GM19395 (cell line): ENCODE measurements around the gene PTPN3.
"Not testable (repeated sequence)": the region's sequence is repeated elsewhere in the genome, so short reads cannot be mapped to it uniquely, and the experiment has no call there.

ENCODE experiments used
- ATAC-seq: cut with Tn5 transposase; IDR thresholded peaks from one replicate; pipeline ENCODE4 v1.9.1; 2021; ENCODE audit warnings: mild to moderate bottlenecking, moderate library complexity; ENCODE audit not compliant: unreplicated experiment

The PTPN3 gene

DNA sequence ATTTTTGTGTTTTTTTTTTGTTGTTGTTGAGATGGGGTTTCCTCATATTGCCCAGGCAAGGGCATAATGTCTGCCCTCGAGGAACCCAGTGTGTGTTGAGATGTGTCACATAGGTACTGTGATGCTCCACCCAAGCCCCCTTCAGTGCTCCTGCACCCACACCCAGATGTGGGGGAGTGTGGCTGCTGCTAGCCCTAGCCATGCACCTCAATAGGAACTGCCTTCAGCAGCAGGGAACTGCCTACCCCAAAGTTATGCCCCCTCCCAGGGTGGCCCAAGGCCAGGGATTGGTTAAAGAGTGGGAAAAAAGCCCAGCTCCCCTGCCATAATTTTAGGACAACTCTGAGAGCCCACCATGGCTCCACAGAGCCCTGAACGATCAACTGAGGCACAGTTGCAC is 143.9 kb downstream of the PTPN3 start:
- ATAC-seq: no peak

DNA sequence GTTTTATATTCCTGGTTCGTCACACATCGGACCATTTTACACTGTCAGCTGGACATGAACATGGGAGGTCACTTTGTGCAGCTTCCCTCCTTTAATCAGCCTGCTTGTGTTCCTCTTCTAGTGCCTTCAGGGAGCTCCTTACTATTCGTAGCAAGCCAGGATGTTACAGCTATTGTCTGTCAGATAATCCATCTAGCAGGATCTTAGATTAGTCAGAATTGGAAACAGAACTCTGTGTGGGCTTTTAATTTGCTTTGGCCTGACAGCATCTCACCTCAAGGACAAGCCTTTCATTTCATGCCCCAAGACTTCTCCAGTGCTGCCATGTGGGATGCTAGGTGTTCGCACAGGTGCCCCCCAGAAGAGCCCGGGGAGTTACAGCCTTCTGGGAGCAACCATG is 147.1 kb downstream of the PTPN3 start:
- ATAC-seq: no peak

DNA sequence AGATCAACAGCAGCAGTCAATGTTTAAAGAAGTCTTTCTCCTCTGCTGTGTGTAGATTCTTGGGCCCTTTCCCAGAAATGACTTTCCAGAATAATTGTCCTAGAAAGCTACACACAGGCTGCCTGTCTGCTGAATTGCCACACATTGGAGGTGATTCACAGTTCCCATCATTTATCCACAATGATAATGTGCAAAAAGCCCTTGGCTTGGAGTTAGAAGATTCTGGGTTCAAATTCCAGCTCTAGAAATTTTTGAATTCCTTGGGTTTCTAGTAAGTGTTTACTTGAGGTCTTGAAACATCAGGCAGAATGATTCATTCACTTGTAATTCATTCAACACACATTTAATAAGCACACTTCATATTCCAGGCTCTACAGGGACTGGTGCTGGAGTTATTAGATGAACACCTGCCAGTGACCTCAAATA is 148.7 kb downstream of the PTPN3 start:
- no peak for ATAC-seq

DNA sequence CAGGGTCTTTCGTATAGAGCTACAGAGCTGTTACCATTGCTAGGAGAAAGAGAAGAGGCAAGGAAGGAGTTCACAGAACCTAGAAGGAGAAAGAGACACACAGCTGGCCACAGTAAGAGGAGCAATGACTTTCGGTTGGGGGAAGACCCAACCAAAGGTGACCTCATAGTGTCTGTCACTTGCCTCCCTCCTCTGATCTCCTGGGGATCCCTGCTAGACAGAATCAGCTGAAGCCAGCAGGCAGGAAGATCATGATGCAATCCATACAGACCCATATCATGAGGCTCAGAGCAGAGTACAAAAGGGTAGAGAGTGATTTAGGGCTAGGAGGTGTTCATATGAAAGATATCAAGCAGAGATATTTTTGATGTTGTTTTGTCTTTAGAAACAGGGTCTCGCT is 151.2 kb downstream of the PTPN3 start:
- no peak for ATAC-seq

DNA sequence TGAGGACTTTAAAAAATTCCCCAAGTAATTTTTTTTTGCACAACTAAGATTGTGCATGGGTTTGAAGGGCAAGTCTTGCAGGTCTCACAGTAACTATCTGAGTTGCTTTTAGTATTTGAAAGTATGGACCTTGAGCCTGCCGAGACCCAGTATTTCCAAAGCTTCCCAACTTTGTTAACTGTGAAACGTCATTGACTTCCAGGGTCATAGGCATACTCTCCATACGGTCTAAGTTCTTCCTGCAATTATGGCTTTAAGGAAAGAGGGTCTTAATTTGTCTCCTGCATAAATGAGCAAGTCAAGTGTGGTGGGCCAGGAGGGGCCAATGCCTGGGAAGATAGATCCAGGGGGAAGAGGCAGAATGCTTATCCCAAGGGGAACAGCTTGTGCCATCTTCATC is 153.2 kb downstream of the PTPN3 start:
- no peak for ATAC-seq

DNA sequence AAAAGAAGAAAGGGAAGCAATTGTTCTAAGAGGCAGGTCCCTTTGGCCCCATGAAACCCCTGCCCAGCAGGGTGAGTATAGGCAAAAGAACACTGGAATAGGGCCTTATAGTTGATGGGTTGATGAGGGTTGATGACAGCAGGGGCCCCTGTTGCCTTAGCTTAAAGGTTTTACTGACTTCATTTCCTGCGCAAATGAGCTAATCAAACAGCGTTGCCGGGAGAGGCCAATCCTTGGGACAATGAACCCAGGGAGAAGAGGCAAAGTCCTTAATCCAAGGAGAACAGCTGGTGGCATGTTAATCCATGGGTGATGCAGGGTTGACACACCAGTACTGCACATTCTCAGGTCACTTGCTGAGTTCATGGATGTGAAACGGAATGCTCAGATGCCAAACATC is 155.2 kb downstream of the PTPN3 start:
- no peak for ATAC-seq

DNA sequence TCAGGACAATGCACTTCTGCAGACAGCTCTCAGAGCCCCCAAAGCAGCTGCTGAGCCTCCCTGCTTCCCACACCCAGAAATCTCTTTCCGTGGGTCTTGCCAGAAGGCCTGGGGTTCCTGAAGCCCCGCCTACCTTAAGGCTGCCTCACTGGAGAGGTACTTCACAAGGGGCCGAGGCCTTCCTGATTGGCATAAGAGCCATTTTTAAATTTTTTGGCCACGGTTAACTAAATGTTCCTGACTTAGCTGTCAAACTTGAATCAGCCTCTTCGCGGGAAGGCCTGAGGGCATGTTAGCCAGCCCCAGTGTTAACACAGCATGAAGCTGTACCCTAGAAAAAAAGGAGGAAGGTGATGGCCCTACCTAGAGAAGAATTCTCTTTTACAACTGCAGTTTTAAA is 156.5 kb downstream of the PTPN3 start:
- no peak for ATAC-seq

DNA sequence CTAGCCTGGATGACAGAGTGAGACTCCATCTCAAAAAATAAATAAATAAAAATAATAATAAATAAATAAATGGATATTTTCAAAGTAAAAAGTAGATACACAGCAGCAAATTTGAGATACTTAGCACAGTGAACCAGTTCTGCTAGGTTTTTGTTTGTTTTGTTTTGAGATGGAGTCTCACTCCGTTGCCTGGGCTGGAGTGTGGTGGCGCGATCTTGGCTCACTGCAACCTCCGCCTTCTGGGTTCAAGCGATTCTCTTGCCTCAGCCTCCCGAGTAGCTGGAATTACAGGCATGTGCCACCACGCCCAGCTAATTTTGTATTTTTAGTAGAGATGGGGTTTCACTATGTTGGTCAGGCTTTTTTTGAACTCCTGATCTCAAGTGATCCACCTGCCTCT is 157.1 kb downstream of the PTPN3 start:
- ATAC-seq: not testable (repeated sequence)

DNA sequence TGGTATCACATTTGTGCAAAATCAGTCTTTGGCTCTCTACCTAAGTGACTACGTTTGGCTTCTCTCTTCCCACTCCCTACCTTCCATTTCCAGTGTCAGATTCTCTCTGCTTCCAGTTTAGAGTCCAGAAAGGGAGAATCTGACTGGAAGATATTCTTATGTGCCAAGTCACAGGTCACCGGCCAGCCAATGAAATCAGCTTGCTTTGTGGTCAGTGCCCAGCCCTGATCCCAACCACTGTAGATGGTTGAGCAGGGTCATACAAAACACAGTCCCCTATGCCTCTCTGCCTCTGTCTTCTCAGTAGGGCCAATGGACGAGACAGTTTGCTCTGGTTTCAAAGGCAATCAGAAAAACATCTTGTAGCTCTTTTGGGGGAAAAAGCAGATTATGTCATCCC is 161.7 kb downstream of the PTPN3 start:
- ATAC-seq: no peak

DNA sequence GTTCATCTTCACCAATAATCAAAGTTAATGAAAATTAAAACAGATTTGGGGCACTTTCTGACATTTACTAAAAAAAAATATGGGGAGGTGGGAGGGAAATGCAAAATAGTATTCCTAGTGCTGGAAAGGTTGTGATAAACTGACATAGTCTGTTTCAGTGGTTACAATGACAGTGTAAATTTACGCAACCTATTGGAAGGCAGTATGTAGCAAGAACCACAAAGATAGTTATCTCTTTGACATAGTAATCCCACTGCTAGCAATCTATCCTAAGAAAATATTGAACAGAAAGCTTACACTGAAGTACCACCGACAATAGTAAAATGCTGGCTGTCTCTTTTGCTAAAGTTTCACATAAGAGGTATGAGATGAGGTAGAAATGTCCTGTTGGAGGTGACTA is 162.2 kb downstream of the PTPN3 start:
- ATAC-seq: no peak

DNA sequence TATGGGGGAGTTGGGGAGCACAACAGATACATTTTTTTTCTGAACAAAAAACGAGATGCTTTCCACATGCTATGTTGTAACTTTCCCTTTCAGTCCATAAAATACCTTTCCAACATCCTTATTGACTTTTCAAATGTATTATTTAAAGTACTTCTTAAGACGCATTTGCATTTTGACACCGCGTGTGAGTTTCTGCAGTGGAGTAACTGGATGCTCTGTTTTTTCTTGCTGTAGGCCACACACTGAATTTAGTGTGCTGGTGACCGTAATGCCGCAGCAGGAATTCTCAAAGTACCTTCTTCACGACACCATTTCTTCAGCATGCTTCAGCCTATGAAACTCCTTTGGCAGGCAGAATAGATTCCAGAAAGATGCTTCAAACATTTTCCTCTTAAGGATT is 163.0 kb downstream of the PTPN3 start:
- no peak for ATAC-seq

DNA sequence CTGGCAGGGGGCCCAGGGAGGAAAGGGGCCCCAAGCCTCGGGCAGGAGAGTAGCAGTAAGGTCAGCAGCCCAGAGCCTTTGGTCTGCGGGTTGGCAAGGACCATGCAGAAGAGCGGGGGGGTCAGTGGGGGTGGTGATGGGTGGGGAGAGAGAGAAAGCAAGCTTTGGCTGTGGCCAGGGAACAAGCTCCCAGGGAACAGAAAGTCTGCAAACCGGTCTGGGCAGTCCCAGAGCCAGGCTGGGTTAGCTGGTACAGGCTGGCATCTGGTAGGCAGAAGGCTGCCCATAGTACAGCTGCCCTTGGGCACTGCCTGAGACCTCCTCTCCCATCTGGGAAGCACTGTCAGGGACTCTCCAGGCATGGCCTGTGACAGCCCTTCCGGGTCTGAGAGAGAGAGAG is 166.8 kb downstream of the PTPN3 start:
- ATAC-seq: no peak

DNA sequence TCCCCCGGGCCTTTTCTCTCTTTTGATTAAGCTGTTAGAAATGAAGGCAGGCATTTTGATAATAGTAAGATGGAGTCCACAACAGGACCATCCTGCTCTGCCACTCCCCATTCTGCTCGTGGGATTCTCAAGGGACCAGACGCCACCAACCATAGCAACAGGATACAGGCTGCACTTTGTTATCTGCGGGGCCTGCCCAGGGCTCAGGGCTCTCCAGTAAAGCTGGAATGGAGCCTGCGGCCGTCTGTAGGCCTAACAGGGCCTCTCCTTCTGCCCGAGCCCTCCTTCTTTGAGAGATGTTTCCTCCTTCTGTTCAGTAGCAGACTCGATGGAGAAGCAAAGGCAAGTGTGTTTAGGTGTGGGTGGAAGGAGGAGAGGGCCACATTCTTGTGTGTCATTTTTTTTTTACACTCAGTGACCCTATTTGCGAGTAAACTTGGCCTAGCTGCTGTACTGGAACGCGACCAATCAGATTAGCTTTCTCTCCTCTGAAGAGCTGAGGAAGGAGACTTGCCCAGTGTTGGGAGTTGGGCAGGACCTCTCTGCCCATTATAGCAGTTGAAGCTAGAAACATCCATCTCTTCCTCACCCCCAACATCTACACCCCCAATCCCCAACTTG is 168.4 kb downstream of the PTPN3 start:
- ATAC-seq: no peak

DNA sequence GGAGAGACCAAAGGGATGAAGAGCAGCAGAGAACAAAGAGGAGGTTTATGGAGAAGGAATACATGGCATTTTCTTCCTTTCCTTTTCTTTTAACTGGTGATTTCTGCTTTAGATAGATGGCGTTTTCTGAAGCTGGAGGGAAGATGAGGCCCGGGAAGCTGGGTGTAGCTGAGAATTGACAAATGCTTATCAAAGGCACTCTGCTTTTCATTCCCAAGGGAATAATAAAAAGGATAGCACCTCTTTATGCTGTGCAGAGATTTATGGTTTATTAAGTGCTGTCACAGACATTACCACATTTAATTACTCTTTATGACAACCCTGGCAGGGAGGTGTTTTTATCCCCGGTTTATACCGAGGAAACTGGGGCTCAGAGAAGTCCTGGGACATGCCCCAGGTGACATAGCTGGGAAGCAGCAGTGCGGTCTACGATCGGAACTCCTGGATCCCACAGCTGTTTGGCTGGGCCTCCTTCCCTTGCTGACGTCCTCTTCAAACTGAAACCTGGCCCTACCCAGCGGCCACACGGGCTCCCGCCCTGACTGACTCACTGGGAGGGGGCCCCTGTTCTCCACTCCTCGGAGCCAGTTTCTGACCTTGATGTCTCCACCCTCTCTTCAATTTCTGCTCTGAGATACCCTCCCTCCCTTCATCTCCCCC is 169.0 kb downstream of the PTPN3 start:
- no peak for ATAC-seq
